ENCODE results near the gene ATP2C2.

Gene ATP2C2

DNA sequence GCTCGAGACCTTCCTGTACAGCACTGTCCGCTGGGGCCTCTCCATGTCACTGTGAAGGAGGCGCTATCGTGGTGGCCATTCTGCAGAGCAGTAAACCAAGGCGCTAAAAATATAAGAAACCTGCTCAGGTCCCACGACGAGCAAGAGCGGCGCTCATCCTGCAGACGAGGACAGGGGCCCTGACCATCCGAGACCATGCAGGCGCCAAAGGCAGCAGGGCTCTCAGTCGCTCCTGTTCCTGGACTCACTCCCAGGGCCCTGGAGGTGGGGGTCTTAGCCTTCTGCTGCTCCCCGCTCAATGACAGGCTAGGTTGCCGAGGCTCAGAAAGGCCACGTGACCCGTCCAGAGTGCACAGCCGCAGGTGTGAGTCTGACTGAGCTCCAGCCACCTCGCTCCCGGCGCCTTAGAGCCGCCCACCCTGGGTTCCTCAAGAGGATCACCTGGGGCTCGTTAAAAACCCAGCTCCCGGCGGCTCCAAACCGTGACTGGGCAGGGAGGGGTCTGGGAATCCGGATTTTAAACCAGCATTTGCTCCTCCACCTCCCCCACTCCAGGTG lies 509 bp upstream of the ATP2C2 start:
- Histone ChIP-seq H3K9ac (ENCODE audit: insufficient read length) (no peak overlapping the region), H3K27ac (no peak overlapping the region), H3K36me3 (ENCODE audit: insufficient read depth, low read length) (no peaks in the 10 kb centered on the region), H3K4me3 (no peak overlapping the region), H3K9me3 (ENCODE audit: low read depth, low read length) (no peaks in the 10 kb centered on the region)
- TF ChIP-seq EZH2 (IDR thresholded peaks at IDR 0.05) (no peak), POLR2AphosphoS5 (IDR thresholded peaks at IDR 0.05; ENCODE audit: borderline replicate concordance, low read depth, low read length) (no peak)
- no peak for DNase-seq (ENCODE audit: low read depth, low spot score)

- no peaks in the 10 kb centered on the region for H3K9me3 ChIP-seq (ENCODE audit: low read depth, low read length)
- H3K27ac ChIP-seq, result no peak overlapping the region
- no peaks in the 10 kb centered on the region for H3K36me3 ChIP-seq (ENCODE audit: insufficient read depth, low read length)
- no peak overlapping the region for H3K4me3 ChIP-seq
- no peak overlapping the region for H3K9ac ChIP-seq (ENCODE audit: insufficient read length)
- no peak for TF ChIP-seq EZH2 (IDR thresholded peaks at IDR 0.05)
- no peak for TF ChIP-seq POLR2AphosphoS5 (IDR thresholded peaks at IDR 0.05; ENCODE audit: borderline replicate concordance, low read depth, low read length)
- no peak for TF ChIP-seq FOXP2 (optimal IDR thresholded peaks at IDR 0.05; ENCODE audit: control extremely low read depth, extremely low read length, insufficient read depth)
- DNase-seq (ENCODE audit: low read depth, low spot score), result no peak
Measured at GRCh38 chr16:84369105-84369504, 767 bp downstream of the ATP2C2 start.

DNA sequence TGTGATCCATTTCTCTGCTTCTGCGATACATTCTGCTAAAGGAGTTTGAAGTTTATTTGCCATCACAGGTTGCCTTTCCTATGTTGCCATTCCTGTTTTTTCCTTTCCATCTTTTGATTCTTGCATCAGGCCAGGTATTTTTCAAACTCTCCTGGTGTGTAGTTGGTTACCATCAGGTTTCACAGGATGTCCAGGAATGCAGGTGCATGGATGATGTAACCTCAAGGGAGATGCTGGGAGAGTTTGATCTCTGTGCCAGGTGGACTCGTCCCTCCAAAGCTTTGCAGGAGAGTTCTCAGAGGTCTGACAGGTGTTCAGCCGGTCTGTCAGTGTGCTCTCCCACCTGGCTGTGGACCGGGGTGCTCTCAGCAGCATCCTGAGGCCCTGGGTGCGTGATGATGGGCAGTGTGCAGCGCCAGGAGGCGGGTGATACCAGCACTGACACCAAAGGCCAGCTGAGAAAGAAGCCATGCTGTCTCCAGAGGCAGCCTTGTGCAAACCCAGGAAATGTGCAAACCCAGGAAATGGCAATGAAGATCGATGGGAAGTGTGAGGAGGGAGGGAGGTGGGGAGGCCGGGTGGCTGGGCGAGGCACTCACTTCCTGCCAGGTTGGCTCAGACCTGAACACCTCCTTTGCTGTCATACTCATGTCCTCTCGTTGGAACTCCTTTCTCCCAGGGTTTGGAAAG lies 1.7 kb downstream of the ATP2C2 start:
- H3K9ac ChIP-seq (ENCODE audit: insufficient read length), result no peak overlapping the region
- DNase-seq (ENCODE audit: low read depth, low spot score), result no peak
- H3K36me3 ChIP-seq (ENCODE audit: insufficient read depth, low read length), result no peaks in the 10 kb centered on the region
- no peak overlapping the region for H3K27ac ChIP-seq
- H3K4me3 ChIP-seq, result no peak overlapping the region
- TF ChIP-seq POLR2AphosphoS5 (IDR thresholded peaks at IDR 0.05; ENCODE audit: borderline replicate concordance, low read depth, low read length) (no peak), FOXP2 (optimal IDR thresholded peaks at IDR 0.05; ENCODE audit: control extremely low read depth, extremely low read length, insufficient read depth) (no peak), EZH2 (IDR thresholded peaks at IDR 0.05) (no peak)
- H3K9me3 ChIP-seq (ENCODE audit: low read depth, low read length), result no peaks in the 10 kb centered on the region

DNA sequence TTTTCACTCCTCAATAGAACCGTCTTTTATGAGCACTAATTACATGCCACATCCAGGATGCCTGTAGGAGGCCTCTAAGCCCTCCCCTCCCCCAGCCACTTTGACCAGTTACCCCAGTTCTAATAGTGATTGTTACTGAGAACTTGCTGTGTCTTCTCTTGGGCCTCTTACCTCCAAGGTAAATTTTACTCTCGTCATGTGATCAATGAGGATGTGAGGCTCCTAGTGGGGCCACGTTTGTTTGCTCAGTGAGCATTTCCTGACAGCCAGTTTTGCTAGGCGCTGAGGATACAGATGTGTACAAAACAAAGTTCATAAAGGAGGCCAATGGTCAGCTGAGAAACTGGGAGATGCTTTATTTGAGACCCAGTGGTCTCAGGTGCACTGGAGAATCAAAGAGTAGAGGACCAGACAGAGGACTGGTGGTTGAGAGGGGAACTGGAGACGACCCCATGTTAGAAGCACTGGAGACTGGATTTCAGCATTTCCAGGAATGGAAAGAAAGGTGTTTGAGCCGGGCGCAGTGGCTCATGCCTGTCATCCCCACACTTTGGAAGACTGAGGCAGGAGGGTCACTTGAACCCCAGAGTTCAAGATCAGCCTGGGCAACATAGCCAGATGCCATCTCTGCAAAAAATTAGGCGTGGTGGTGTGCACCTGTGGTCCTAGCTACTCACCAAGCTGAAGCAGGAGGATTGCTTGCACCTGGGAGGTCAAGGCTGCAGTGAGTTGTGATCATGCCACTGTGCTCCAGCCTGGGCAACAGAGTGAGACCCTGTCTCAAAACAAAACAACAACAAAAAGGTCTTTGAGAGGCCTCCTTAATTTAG lies 2.6 kb downstream of the ATP2C2 start:
- Histone ChIP-seq H3K27ac (no peak overlapping the region), H3K9ac (ENCODE audit: insufficient read length) (no peak overlapping the region), H3K36me3 (ENCODE audit: insufficient read depth, low read length) (no peaks in the 10 kb centered on the region), H3K9me3 (ENCODE audit: low read depth, low read length) (no peaks in the 10 kb centered on the region), H3K4me3 (no peak overlapping the region)
- no peak for DNase-seq (ENCODE audit: low read depth, low spot score)
- TF ChIP-seq POLR2AphosphoS5 (IDR thresholded peaks at IDR 0.05; ENCODE audit: borderline replicate concordance, low read depth, low read length) (no peak), FOXP2 (optimal IDR thresholded peaks at IDR 0.05; ENCODE audit: control extremely low read depth, extremely low read length, insufficient read depth) (no peak), EZH2 (IDR thresholded peaks at IDR 0.05) (no peak)

DNA sequence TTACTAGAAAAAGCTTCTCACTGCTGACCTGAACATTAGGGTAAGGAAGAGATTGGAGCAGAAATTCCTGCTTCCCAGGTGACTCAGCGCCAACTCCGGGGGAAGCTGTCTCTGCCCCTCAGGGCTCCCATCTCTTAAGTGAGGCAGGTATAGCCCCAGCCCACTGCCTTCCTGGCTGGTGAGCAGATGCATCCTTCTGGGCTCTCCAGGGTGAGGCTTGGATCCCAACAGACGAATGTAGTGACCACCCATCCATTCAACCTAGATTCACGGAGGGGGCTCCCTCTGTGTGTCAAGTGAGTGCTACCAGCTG lies 3.2 kb downstream of the ATP2C2 start:
- TF ChIP-seq FOXP2 (optimal IDR thresholded peaks at IDR 0.05; ENCODE audit: control extremely low read depth, extremely low read length, insufficient read depth) (no peak), POLR2AphosphoS5 (IDR thresholded peaks at IDR 0.05; ENCODE audit: borderline replicate concordance, low read depth, low read length) (no peak), EZH2 (IDR thresholded peaks at IDR 0.05) (no peak)
- Histone ChIP-seq H3K9me3 (ENCODE audit: low read depth, low read length) (no peaks in the 10 kb centered on the region), H3K9ac (ENCODE audit: insufficient read length) (no peak overlapping the region), H3K4me3 (no peak overlapping the region), H3K36me3 (ENCODE audit: insufficient read depth, low read length) (no peaks in the 10 kb centered on the region), H3K27ac (no peak overlapping the region)
- no peak for DNase-seq (ENCODE audit: low read depth, low spot score)

DNA sequence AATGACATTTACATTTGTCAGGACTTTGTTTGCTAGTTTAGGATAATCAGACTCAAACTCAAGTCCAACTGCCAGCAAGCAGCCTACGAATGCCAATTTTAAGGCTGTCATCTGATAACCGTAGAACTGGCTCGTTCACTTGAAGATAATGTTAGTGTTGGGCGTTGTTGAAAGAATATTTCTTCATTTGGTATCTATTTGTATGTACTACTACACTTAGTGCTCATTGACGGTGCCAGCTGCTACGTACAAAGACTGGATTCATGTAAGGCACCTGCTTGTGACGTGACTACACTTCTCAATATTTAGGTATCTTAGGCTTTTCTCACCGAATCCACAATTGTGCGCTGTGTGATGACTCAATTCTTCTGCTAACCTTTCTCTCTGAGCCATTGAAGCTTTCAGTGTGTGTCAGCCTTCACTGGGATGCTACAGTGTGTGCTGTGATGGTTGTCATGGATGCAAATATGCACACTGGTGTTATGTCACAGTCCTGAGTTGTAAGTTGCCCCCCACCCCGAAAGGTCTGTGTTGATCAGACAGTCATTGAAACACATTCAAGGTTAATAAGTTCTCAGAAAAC lies 5.7 kb downstream of the ATP2C2 start:
- TF ChIP-seq POLR2AphosphoS5 (IDR thresholded peaks at IDR 0.05; ENCODE audit: borderline replicate concordance, low read depth, low read length), result no peak
- TF ChIP-seq EZH2 (IDR thresholded peaks at IDR 0.05), result no peak
- TF ChIP-seq FOXP2 (optimal IDR thresholded peaks at IDR 0.05; ENCODE audit: control extremely low read depth, extremely low read length, insufficient read depth), result no peak
- Histone ChIP-seq H3K27ac (no peak overlapping the region), H3K9me3 (ENCODE audit: low read depth, low read length) (no peaks in the 10 kb centered on the region), H3K36me3 (ENCODE audit: insufficient read depth, low read length) (no peaks in the 10 kb centered on the region), H3K4me3 (no peak overlapping the region), H3K9ac (ENCODE audit: insufficient read length) (no peak overlapping the region)
- no peak for DNase-seq (ENCODE audit: low read depth, low spot score)

DNA sequence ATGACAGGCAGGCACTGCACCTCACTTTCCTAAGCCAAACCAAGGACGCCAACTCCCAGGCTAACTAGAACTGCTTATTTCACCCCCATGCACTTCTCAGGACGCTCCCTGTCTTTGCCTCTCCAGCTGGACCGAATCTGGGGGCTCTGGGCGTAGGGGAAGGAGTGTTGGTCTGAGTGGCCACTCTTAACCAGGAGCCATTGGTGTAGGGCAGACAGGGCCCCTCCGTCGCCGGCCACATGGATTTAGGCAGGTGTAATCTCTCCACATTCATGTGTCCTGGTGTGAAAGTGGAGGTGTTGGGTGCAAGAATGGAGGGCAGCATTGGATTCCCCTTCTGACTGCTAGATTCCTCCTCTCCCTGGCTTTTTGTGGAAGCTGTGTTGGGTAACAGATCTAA lies 9.8 kb downstream of the ATP2C2 start:
- H3K27ac ChIP-seq, result no peak overlapping the region
- DNase-seq (ENCODE audit: low read depth, low spot score), result no peak
- no peak overlapping the region for H3K4me3 ChIP-seq
- H3K9ac ChIP-seq (ENCODE audit: insufficient read length), result no peak overlapping the region
- no peak for TF ChIP-seq FOXP2 (optimal IDR thresholded peaks at IDR 0.05; ENCODE audit: control extremely low read depth, extremely low read length, insufficient read depth)
- no peak for TF ChIP-seq POLR2AphosphoS5 (IDR thresholded peaks at IDR 0.05; ENCODE audit: borderline replicate concordance, low read depth, low read length)
- no peak for TF ChIP-seq EZH2 (IDR thresholded peaks at IDR 0.05)
- no peaks in the 10 kb centered on the region for H3K9me3 ChIP-seq (ENCODE audit: low read depth, low read length)
- no peaks in the 10 kb centered on the region for H3K36me3 ChIP-seq (ENCODE audit: insufficient read depth, low read length)

- Histone ChIP-seq H3K9ac (ENCODE audit: insufficient read length) (no peak overlapping the region), H3K9me3 (ENCODE audit: low read depth, low read length) (no peaks in the 10 kb centered on the region), H3K27ac (no peak overlapping the region), H3K36me3 (ENCODE audit: insufficient read depth, low read length) (no peaks in the 10 kb centered on the region), H3K4me3 (no peak overlapping the region)
- no peak for TF ChIP-seq EZH2 (IDR thresholded peaks at IDR 0.05)
- TF ChIP-seq POLR2AphosphoS5 (IDR thresholded peaks at IDR 0.05; ENCODE audit: borderline replicate concordance, low read depth, low read length), result no peak
- no peak for TF ChIP-seq FOXP2 (optimal IDR thresholded peaks at IDR 0.05; ENCODE audit: control extremely low read depth, extremely low read length, insufficient read depth)
- DNase-seq (ENCODE audit: low read depth, low spot score), result no peak
Measured at GRCh38 chr16:84378567-84378966, 10.2 kb downstream of the ATP2C2 start.
